SK-N-SH (cell line): ENCODE results near the gene FOXRED1. TPM values are rescaled to one million over a fixed set of nuclear protein-coding genes. Genes with fewer than 3 reads are reported as not detected.

Experiments
- CTCF ChIA-PET: fragments of 300-600, 350-600 bp; formaldehyde crosslinking; extraction: SDS; loops from one replicate; lab custom pipeline; 2021; lab: Yijun Ruan, JAX
- POLR2A ChIA-PET: fragments of 350-600 bp; sonication (Branson Sonifier 250); formaldehyde crosslinking; extraction: SDS; loops from one replicate; lab custom pipeline; 2020; ENCODE audit warnings: antibody characterized with exemption, inconsistent platforms; lab: Yijun Ruan, JAX
- DNase-seq: peaks from one replicate; pipeline ENCODE4 v3.0.0; 2012
- H2AFZ ChIP-seq: fragments of 200-600 bp; sonication (generic); 2 replicates; pipeline ENCODE4 v1.8.1; 2016; ENCODE audit warnings: antibody characterized with exemption, mild to moderate bottlenecking, low read depth
- H3F3A ChIP-seq: fragments of 200-600 bp; sonication (generic); replicated peaks from 2 replicates; pipeline ENCODE3; 2016; ENCODE audit warnings: antibody characterized with exemption, mild to moderate bottlenecking; ENCODE audit not compliant: insufficient read depth
- H3K27ac ChIP-seq, 2 experiments: fragments of 200-500 bp in 1 of 2; fragments of 200-600 bp in 1 of 2; sonication (Bioruptor generic) in 1 of 2; sonication (generic), shearing (Covaris generic) in 1 of 2; 2 replicates each; pipeline versions ENCODE4 v1.5.1 to v1.6.1; 2014 to 2016; ENCODE audit warnings: low read depth in 2 of 2, inconsistent platforms in 1 of 2, low read length in 1 of 2, mild to moderate bottlenecking in 1 of 2, mixed read lengths in 1 of 2
- H3K27me3 ChIP-seq: fragments of 200-600 bp; sonication (generic), shearing (Covaris generic); 2 replicates; pipeline ENCODE4 v1.6.1; 2016; ENCODE audit warnings: mixed run types; ENCODE audit not compliant: insufficient read depth
- H3K36me3 ChIP-seq, 2 experiments: fragments of 200-500 bp in 1 of 2; fragments of 200-600 bp in 1 of 2; sonication (Bioruptor generic) in 1 of 2; sonication (generic) in 1 of 2; replicated peaks in 1 of 2; 2 replicates each; pipeline versions ENCODE3 to v1.5.1; 2014 to 2016; ENCODE audit warnings: low read length in 1 of 2, mild to moderate bottlenecking in 1 of 2; ENCODE audit not compliant: insufficient read depth in 2 of 2, control insufficient read depth in 1 of 2
- H3K4me1 ChIP-seq, 2 experiments: fragments of 200-500 bp in 1 of 2; fragments of 200-600 bp in 1 of 2; sonication (Bioruptor generic) in 1 of 2; sonication (generic), shearing (Covaris generic) in 1 of 2; 2 replicates each; pipeline versions ENCODE4 v1.5.1 to v1.6.1; 2014 to 2016; ENCODE audit warnings: low read depth in 1 of 2, low read length in 1 of 2, mixed run types in 1 of 2; ENCODE audit not compliant: insufficient read depth in 2 of 2, control insufficient read depth in 1 of 2
- H3K4me2 ChIP-seq: fragments of 200-600 bp; sonication (generic), shearing (Covaris generic); 2 replicates; pipeline ENCODE4 v1.6.1; 2017; ENCODE audit warnings: mixed run types
- H3K4me3 ChIP-seq, 2 experiments: fragments of 200-500 bp in 1 of 2; fragments of 200-600 bp in 1 of 2; sonication (Bioruptor generic) in 1 of 2; sonication (generic), shearing (Covaris generic) in 1 of 2; 2 replicates each; pipeline versions ENCODE4 v1.5.1 to v1.8.1; 2014 to 2016; ENCODE audit warnings: low read depth in 2 of 2, inconsistent platforms in 1 of 2, low read length in 1 of 2, mild to moderate bottlenecking in 1 of 2, mixed read lengths in 1 of 2, moderate library complexity in 1 of 2
- H3K79me2 ChIP-seq: fragments of 200-600 bp; sonication (generic); 2 replicates; pipeline ENCODE4 v1.8.1; 2017; ENCODE audit warnings: mild to moderate bottlenecking; ENCODE audit not compliant: insufficient read depth
- H3K9ac ChIP-seq: fragments of 200-600 bp; sonication (generic); 2 replicates; pipeline ENCODE4 v1.6.1; 2017; ENCODE audit warnings: mixed run types
- H3K9me2 ChIP-seq: fragments of 200-600 bp; sonication (generic); 2 replicates; pipeline ENCODE4 v1.6.1; 2017; ENCODE audit warnings: mixed run types
- H3K9me3 ChIP-seq: fragments of 200-600 bp; sonication (generic); 2 replicates; pipeline ENCODE4 v1.6.1; 2017; ENCODE audit warnings: mixed run types, mild to moderate bottlenecking, moderate library complexity
- H4K20me1 ChIP-seq: fragments of 200-600 bp; sonication (generic); 2 replicates; pipeline ENCODE4 v1.6.1; 2017; ENCODE audit warnings: mild to moderate bottlenecking, mixed run types; ENCODE audit not compliant: insufficient read depth
- CTCF ChIP-seq: fragments of 200-600 bp; sonication (generic); IDR thresholded peaks from 2 replicates; pipeline ENCODE4 v1.6.1; 2017; ENCODE audit warnings: antibody characterized with exemption, mild to moderate bottlenecking, moderate library complexity
- ELF1 ChIP-seq: IDR thresholded peaks from 2 replicates; pipeline ENCODE4 v1.4.0; 2012
- FOSL2 ChIP-seq: IDR thresholded peaks from 2 replicates; pipeline ENCODE4 v1.4.0; 2012; ENCODE audit warnings: low read depth, mild to moderate bottlenecking, moderate library complexity, borderline replicate concordance
- FOXM1 ChIP-seq: IDR thresholded peaks from 2 replicates; pipeline ENCODE4 v1.4.0; 2012; ENCODE audit warnings: low read depth, mild to moderate bottlenecking
- JUND ChIP-seq: IDR thresholded peaks from 2 replicates; pipeline ENCODE4 v1.4.0; 2012
- NFIC ChIP-seq: IDR thresholded peaks from 2 replicates; pipeline ENCODE4 v1.4.0; 2012; ENCODE audit warnings: borderline replicate concordance
- POLR2AphosphoS5 ChIP-seq: IDR thresholded peaks from 2 replicates; pipeline ENCODE4 v1.6.1; 2012; ENCODE audit warnings: low read depth, low read length
- RAD21 ChIP-seq: IDR thresholded peaks from 2 replicates; pipeline ENCODE4 v1.6.1; 2012; ENCODE audit warnings: mild to moderate bottlenecking, low read length
- RFX5 ChIP-seq: IDR thresholded peaks from 2 replicates; pipeline ENCODE4 v1.6.1; 2012; ENCODE audit warnings: mild to moderate bottlenecking, improper control_type of control experiment, low read length
- RXRA ChIP-seq: IDR thresholded peaks from 2 replicates; pipeline ENCODE4 v1.4.0; 2012; ENCODE audit warnings: low read depth, mild to moderate bottlenecking, borderline replicate concordance
- SMC3 ChIP-seq: IDR thresholded peaks from 2 replicates; pipeline ENCODE4 v1.6.1; 2012; ENCODE audit warnings: low read depth, low read length, improper control_type of control experiment
- TEAD4 ChIP-seq: IDR thresholded peaks from 2 replicates; pipeline ENCODE4 v1.4.0; 2012; ENCODE audit warnings: mild to moderate bottlenecking, borderline replicate concordance; ENCODE audit not compliant: insufficient read depth
- USF2 ChIP-seq: fragments of 150-350 bp; IDR thresholded peaks from 2 replicates; pipeline ENCODE4 v1.6.1; 2017; ENCODE audit warnings: antibody characterized with exemption, low read length, low read depth, borderline replicate concordance
- YY1 ChIP-seq: IDR thresholded peaks from 2 replicates; pipeline ENCODE4 v1.4.0; 2012; ENCODE audit warnings: low read depth, mild to moderate bottlenecking
- WGBS: methylation state at CpG from one replicate; pipeline ENCODE4 v1.1.6; 2017; ENCODE audit warnings: low lambda C conversion rate; 5-methylcytosine and 5-hydroxymethylcytosine counted together
- polyA plus RNA-seq, 3 experiments: library from polyadenylated mRNA; depleted of rRNA; stranded (reverse); fragments of >200 nt; gene quantifications; 2 replicates each; pipeline ENCODE4 v1.2.3, GENCODE V29; 2012
- TF ChIP-seq, protein P1 (sequence below): IDR thresholded peaks from 2 replicates; pipeline ENCODE4 v1.4.0; 2012; ENCODE audit warnings: low read depth, borderline replicate concordance

Gene FOXRED1
- polyA plus RNA-seq, 1 of the 3 experiments (the other 2 are of a cell fraction), result 35.2 TPM

DNA sequence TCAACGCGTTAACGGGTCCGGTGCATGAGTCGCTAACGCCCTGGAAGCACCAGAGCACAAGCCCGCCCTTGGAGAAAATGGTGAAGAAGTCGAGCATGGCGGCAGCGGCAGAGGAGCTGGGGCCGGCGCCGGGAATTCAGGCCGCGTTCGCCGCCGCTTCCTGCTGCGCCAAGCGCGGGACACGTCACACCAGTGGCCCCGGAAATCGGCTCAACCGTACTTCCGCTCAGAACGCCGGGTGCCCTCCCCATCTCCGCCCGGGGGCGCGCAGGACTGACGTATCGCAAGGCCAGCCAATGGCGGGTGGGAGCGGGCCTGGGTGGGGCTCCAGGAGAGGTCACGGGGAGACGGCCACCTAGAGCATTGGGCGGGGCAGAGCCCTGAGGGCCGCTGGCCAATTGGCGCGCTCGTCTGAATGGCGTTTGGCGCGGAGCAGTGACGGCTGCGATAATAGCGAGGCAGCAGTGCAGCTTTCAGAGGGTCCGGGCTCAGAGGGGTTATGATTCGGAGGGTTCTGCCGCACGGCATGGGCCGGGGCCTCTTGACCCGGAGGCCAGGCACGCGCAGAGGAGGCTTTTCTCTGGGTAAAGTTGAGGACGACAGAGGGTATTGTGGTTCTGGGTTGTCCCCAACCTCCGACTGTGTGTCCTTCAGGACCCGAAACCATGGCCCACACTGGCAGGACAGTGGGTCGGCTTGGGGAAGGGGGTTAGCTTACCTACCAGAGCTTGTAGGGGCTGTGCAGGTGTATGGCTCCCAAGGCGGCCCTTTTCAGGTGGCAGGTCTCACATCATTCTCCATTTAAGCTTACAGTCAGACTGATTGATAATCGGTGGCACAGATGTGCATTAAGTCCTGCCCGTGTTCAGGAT, at the start of gene FOXRED1, which contains the start of gene SRPRA (continued):
- no peak for TF ChIP-seq FOSL2
- peak; percentile 81 for TF ChIP-seq YY1
- peak; percentile 66; the same call in 1 of the 2 replicates for TF ChIP-seq USF2
- TF ChIP-seq SMC3, result peak; percentile 1; the same call in 1 of the 2 replicates
- no peak for TF ChIP-seq TEAD4
- no peak for TF ChIP-seq RXRA
- TF ChIP-seq JUND, result no peak
- TF ChIP-seq NFIC, result no peak
- TF ChIP-seq, protein P1, sequence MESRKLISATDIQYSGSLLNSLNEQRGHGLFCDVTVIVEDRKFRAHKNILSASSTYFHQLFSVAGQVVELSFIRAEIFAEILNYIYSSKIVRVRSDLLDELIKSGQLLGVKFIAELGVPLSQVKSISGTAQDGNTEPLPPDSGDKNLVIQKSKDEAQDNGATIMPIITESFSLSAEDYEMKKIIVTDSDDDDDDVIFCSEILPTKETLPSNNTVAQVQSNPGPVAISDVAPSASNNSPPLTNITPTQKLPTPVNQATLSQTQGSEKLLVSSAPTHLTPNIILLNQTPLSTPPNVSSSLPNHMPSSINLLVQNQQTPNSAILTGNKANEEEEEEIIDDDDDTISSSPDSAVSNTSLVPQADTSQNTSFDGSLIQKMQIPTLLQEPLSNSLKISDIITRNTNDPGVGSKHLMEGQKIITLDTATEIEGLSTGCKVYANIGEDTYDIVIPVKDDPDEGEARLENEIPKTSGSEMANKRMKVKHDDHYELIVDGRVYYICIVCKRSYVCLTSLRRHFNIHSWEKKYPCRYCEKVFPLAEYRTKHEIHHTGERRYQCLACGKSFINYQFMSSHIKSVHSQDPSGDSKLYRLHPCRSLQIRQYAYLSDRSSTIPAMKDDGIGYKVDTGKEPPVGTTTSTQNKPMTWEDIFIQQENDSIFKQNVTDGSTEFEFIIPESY, result no peak
- peak; percentile 87 for TF ChIP-seq POLR2AphosphoS5

GRCh38 chr11:126219547-126219946, 49.4 kb upstream of the FOXRED1 start:
- Histone ChIP-seq H4K20me1 (peaks cover 23% of the 10 kb centered on the region), H3K9me3 (no peaks in the 10 kb centered on the region), H3K27ac (no peak overlapping the region), H3K36me3 (no peaks in the 10 kb centered on the region), H3K4me1 (no peaks in the 10 kb centered on the region; a peak in 1 of 4 replicates), H3K9ac (no peak overlapping the region), H3K79me2 (peaks cover 87% of the 10 kb centered on the region), H3K4me2 (no peak overlapping the region), H3F3A (peaks cover under 1% of the 10 kb centered on the region), H3K4me3 (no peak overlapping the region), H3K27me3 (no peaks in the 10 kb centered on the region), H3K9me2 (no peaks in the 10 kb centered on the region)
- CTCF ChIA-PET, result no interaction called here
- no peak for DNase-seq
- WGBS, result 81% methylated on average over 4 of the region's 4 CpGs
- TF ChIP-seq RAD21 (no peak), FOXM1 (no peak), RFX5 (no peak), SMC3 (no peak), JUND (no peak), ELF1 (no peak), CTCF (no peak)
- TF ChIP-seq, all 33 proteins: peak for 0
- H2AFZ ChIP-seq, result no peak overlapping the region
- POLR2A ChIA-PET, result no interaction called here
